ENCODE results near the gene PSIP1.

- TF ChIP-seq CTCF (conservative IDR thresholded peaks at IDR 0.05 in 1 of 2, IDR thresholded peaks at IDR 0.05 in 1 of 2; ENCODE audit: low read depth in 1 of 2, low read length in 2 of 2) (no peak), EZH2 (IDR thresholded peaks at IDR 0.05; ENCODE audit: low read length, missing control alignments) (no peak)
Measured at GRCh38 chr9:15469406-15469805, 41.4 kb downstream of the PSIP1 start.

Data from fibroblast of lung (primary cell).